GM21390 (cell line): ENCODE results near the gene LSMEM2.

Source experiments
- ATAC-seq: cut with Tn5 transposase; IDR thresholded peaks from one replicate; pipeline ENCODE4 v1.9.1; 2021; ENCODE audit not compliant: unreplicated experiment

The LSMEM2 gene

DNA sequence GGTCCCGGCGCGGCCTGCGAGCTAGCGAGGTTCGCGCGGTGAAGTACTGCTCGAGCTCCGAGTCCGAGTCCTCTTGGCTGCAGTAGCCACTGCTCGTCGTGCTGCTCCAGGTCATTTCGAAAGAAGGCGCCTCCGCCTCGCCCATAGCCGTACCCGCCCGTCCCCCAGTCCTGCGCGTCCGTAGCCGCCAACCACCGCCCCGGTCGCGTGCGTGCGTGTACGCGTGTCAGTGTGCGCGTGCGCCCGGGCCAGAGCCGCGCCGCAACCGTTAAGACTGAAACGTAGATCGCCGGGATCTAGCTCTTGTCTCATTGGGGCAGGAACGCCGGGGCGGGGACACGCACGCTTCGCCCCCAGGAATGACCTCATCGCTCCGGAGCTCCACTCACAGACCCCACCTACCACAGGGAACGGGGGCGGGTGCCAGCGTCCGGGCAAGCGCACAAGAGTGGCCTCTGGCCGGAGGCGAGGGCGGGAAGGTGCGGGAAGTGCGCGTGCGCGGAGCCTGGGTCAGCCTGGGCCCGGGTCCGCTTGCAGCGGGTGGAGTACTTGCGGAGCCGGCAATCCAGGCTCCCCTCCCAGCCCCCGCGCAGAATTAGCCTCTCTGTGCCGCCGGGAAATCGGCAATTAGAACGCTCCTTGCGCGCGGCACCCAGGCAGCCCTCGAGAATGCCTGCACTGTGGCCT, 58.4 kb downstream of the LSMEM2 start:
- peak; percentile 64 for ATAC-seq
